Ramos (cell line): Measurements from ENCODE around the gene SYNJ1.

Experiments used
- in situ Hi-C: fragments of 300-500 bp; cut with MboI; formaldehyde crosslinking; loops from one replicate; pipeline ENCODE4 v1.14.3; 2022; ENCODE audit warnings: low sequenced_read_pairs; ENCODE audit not compliant: unreplicated experiment

The SYNJ1 gene

DNA sequence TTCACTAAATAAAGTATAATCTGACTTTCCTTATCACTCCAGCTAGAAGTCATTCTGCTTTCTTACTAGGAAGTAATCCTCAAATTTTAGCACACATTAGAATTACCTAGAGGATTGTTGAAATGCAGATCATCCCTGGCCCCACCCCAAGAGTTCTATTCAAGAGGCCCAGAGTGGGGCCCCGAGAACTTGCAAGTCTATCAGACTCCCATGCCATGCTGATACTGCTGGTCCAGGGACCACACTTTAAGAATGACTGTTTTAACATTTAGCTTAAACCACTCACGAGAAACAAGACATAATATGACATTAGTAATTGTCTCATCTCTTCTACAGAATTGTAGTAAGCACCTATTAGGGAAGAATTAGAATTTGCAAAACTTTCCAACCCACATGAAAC is 7.7 kb upstream of the SYNJ1 start:
- in situ Hi-C loops = no loop called here

DNA sequence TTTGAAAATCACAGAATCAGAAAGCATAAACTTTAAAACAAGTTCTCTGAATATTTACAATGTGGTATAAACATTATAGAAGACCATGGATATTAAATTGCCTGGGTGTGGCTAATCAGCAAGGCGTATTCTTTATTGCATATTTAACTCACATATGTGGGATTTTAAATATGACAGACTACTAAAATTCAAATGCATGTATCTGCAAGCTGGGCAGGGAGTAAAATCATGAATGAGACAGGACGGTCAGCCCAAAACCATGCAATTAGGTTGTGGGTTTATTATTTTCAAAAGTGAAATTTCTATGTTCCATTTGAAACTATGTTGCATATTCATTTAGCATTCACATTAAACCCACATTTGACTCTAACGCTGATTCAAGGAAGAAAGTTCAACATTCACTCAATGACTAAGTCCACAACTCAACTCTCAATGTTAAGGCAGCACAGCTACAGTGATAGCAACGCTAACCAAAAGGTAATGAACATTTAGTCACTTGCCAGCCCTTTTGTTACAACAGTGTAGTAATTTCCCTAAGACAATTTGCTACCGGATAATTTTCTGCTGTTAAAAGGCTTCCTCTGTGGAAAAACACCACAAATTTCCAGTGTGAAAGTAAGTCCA is 6.3 kb upstream of the SYNJ1 start:
- in situ Hi-C loops = no loop called here

DNA sequence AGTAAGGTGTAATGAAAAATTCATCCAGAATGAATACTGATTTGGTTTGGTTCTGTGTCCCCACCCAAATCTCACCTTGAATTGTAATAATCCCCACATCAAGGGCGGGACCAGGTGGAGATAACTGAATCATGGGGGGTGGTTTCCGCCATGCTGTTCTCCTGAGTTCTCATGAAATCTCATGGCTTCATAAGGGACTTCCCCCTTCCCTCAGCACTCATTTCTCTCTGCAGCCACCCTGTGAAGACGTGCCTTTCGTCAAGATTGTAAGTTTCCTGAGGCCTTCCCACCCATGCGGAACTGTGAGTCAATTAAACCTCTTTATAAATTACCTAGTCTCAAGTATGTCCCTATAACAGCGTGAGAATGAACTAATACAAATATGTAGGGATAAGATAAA is 5.5 kb upstream of the SYNJ1 start:
- in situ Hi-C loops = no loop called here

DNA sequence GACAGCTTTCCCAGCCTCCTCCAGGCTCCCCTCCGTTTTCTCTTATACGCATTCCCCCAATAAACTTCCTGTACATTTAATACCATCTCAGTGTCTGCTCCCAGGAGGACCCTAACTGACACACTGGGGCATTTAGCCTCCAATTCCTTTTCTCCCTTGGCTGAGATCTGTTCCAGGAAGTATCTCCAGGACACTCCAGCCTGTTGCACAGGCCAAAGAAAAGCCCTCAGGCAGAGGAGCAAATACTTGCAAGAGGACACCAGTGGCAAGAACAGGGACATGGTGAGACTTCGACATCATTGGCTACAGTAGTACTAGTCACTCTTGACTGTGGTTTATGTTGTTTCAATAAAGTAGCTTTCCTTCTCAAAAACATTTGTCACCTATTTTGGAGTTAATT is 4.7 kb upstream of the SYNJ1 start:
- in situ Hi-C loops = no loop called here

GRCh38 chr21:32728848-32729247 is 1.0 kb upstream of the SYNJ1 start:
- in situ Hi-C loops = no loop called here

GRCh38 chr21:32728456-32728839 is 635 bp upstream of the SYNJ1 start:
- in situ Hi-C loops = no loop called here

- in situ Hi-C loops = no loop called here
Measured at GRCh38 chr21:32726839-32727686, 750 bp downstream of the SYNJ1 start.

DNA sequence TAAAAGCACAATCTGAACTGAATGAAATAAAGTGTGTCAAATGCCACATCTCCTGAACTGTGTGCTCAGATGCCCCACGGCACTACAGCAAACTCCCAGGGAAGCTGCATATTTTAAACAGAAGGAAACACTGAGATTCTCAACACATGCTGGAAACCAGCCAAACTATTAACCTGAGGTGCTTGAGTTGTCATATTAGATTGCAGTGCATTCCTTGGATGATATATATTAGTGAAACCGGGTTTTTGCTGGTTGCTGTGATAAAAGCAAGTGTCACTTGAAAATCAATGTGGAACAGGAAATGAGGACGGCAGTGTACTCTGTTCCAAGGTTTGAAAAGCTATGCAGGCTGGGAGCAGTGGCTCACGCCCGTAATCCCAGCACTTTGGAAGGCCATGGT is 8.7 kb downstream of the SYNJ1 start:
- in situ Hi-C loops = no loop called here

DNA sequence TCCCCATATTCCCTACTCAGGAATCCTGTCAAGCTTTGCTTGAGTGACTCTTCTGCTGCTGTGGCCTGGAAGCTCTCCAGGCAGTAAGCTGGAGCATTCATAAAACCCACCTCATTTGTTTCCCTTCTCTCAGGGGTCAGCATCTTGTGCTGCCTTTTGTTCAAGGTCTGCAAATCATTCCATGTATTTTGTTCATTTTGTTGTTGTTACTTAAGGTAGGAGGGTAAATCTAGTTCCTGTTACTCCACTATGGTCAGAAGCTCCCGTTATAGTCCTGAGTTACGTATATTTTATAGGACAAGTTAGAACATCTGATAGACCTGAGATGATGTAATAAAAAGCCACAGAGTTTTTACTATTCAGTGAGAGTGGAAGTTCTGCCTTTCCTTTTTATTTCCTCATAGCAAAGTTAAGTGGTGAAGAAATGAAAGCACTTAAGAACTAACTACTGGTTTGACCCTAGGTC is 9.9 kb downstream of the SYNJ1 start:
- in situ Hi-C loops = no loop called here

DNA sequence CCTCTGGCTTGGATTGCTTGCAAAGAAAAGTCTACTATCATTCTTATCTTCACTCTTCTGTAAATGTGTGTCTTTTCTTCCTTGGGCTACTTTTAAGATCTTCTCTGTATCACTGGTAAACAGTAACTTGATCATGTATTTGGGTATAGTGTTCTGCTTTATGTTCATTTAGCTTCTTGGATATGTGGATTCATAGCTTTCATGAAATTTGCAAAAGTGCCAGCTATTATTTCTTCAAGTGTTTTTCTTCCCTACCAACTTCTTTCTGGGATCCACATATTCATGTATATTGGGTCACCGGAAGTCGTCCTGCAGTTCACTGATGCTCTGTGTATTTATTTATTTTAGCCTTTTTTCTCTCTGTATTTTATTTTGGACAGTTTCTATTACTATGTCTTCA is 11.3 kb downstream of the SYNJ1 start:
- in situ Hi-C loops = no loop called here

GRCh38 chr21:32713726-32714125 is 14.1 kb downstream of the SYNJ1 start:
- in situ Hi-C loops = no loop called here

DNA sequence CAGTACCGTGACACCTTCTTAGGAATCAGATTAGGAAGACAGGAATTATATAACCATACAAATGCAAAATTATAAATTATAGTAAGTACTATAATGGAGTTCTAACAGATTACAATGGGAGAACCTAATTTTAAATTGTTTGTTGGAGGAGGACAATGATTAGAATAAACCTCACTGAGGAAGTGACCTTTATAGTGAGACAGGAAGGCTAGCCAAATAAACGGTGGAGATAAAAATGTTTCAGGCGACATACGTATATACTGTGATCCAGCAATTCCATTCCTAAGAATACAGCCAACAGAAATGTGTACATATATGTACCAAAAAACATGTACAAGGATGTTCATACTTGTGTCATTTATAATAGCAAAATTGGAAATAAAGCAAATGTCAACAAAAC is 15.2 kb downstream of the SYNJ1 start:
- in situ Hi-C loops = no loop called here

DNA sequence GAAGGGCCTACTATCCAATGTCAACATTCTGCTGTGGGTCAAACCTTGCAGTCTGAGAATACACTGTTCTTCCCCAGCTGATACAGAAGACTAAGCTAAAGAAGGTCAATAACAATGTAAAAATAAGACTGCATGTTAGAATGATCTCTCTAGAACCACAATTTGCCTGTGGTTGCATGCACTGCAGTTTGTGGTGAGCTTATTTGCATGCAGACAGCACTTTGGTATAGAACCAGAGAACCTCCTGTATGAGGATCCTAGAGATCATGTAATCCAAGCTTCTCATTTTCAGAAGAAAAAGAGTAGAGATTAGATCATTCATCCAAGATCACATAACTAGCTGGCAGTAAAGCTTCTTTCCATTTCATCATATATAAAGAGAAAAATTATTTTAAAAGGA is 15.8 kb downstream of the SYNJ1 start:
- in situ Hi-C loops = no loop called here

DNA sequence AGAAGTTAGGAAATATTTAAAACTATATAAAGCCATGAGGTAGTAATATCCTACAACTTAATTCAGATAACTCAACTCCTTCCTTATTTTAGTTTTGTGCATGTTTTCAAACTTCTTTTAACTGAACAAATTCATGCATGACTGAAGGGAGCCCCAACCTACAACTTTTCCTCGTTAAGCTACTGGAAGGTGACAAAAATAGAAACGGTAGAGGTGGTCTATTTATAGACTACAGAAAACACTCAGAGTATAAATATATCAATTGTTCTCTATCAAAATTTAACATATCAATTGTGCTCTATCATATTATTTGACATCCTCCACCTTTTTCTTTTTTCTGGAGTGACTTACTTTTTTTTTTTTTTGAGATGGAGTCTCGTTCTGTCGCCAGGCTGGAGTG is 16.8 kb downstream of the SYNJ1 start:
- in situ Hi-C loops = no loop called here

GRCh38 chr21:32710069-32710784 is 17.6 kb downstream of the SYNJ1 start:
- in situ Hi-C loops = no loop called here

DNA sequence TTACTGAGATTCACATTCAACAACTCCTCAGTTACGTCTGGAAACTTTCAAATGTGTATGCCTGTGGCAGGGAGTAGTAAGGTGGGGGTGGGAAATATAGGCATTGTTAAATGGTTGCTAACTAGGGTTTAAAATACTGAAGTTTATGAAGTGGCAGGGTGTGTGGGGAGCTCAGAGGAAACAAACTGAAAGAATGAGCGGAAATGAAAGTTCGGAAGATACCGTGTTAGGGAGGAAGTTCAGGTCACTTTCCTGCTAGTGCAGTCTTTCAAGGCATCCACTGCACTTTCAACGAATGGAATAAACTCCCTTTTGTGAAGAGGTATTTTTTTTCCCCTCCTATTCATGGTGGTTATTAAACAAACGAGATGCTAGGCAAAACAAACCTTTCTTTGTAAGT is 19.7 kb downstream of the SYNJ1 start:
- in situ Hi-C loops = no loop called here

DNA sequence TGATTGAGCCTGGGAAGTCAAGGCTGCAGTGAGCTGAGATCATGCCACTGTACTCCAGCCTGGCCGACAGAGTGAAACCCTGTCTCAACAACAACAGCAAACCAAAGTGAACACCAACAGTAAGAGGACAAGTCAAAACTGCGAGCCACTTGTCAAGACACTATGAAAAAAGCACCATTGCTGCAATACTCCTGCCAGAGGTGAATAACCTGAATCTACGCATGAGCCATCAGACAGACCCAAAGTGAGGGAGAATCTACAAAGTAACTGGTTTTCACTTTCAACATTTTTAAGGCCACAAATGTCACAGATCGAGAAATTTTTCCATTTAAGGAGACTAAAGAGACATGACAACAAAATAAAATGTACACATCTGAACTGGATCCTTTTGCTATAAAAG is 21.9 kb downstream of the SYNJ1 start:
- in situ Hi-C loops = no loop called here

DNA sequence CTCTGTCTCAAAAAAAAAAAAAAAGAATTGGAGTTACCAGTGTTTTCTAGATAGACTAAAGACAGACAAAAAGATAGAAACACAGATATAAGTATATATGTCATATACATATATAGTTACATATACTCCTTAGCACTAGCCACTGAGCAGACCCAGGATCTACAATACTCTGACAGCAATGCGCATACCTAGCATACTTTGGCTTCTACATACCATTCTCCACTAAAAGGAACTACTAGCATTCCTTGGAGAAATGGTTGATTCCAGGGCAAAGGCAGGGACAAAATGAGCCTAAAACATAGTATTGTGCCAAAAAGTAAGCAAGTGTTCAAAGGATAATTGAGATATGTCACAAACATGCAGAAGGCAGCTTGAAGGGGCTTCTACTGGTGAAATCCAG is 22.7 kb downstream of the SYNJ1 start:
- in situ Hi-C loops = no loop called here

DNA sequence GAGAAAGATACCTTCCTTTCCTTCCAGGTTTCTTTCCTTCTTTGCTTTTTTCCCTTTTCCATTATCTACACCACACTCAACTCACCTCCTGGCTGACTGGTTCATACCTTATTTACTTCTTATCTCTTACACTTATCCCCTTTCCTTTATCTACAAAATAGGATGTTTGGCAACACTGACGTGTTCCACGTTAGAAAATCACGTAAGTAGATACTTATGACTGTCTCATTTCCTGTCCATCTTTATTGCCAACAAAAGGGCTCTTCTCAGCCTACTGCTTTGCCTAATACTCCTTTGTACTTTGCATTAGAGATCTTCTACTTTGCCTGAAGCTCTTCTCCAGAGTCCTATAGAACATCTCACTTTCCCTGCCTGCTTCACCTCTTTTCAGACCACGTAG is 25.1 kb downstream of the SYNJ1 start:
- in situ Hi-C loops = no loop called here

DNA sequence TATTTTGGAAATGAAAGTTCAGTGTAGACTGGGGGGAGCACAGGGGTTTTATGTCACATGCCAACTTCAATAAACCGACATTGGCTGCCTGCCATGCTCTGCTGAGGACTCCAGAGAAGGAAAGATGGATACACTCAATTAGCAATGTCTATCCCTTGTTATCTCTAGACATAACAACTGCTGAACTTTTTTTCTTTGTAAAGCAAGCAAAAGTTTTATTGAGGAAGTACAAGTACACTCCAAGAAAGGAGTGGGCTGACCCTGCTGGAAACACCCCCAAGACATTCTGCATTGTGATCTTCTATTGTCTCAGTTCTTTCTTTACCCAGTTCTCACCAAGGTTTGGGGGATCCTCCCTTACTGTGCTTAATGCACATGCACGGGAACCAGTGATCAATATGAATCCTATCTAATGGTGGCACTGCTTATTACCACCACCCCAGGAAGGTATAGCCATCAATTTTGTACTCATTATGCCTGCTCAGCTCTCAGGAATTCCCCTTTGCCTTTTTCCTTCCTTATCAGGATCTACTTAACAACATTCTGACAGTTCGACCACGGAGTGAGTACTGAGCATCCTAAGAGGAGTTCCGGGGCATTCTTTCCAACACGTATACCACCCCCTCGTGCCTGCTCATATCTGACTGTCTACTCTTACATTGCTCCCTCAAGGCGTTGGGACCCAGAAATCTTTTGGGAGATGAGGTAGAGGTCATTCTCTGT is 28.7 kb downstream of the SYNJ1 start:
- in situ Hi-C loops = no loop called here

GRCh38 chr21:32698286-32698685 is 29.5 kb downstream of the SYNJ1 start:
- in situ Hi-C loops = no loop called here
